HepG2 (cell line): ENCODE measurements around the gene QPCT. TPM values are rescaled to one million over a fixed set of nuclear protein-coding genes. Genes with fewer than 3 reads are reported as not detected.

Source experiments
- ATAC-seq: fragments of 200-7000 bp; cut with Tn5 transposase; 3 replicates; pipeline ENCODE4 v1.9.1; 2020; ENCODE audit warnings: mild to moderate bottlenecking, moderate library complexity
- BruUV-seq: library from RNA; stranded (reverse); fragments of 400-500 nt; replicated peaks from 2 replicates; lab custom pipeline; 2021; lab: Mats Ljungman, UMichigan
- CTCF ChIA-PET: fragments of 300-600 bp; formaldehyde crosslinking; extraction: SDS; loops from one replicate; lab custom pipeline; 2021; ENCODE audit warnings: low total read pairs, inconsistent platforms, low intra/inter-chr PET ratio; lab: Yijun Ruan, JAX
- POLR2A ChIA-PET: fragments of 350-600 bp; sonication (Branson Sonifier 250); formaldehyde crosslinking; loops from one replicate; lab custom pipeline; 2020; ENCODE audit warnings: antibody characterized with exemption, inconsistent platforms; lab: Yijun Ruan, JAX
- DNase-seq: peaks from one replicate; pipeline ENCODE4 v3.0.0-alpha.2; 2015; ENCODE audit warnings: low spot score
- FAIRE-seq: peaks from 3 replicates; lab custom pipeline; 2011; peaks lifted over from hg19 to GRCh38; lab: Jason Lieb, UNC
- H2AFZ ChIP-seq: one replicate; pipeline ENCODE4 v1.6.1; 2011; ENCODE audit warnings: low read length, inconsistent platforms
- H3K27ac ChIP-seq: fragments of 300-600 bp; 3 replicates; pipeline ENCODE4 v1.8.0; 2011; ENCODE audit warnings: mixed run types, mild to moderate bottlenecking, mixed read lengths, low read length, inconsistent platforms; ENCODE audit not compliant: insufficient read depth; ENCODE audit errors: extremely low read length
- H3K27me3 ChIP-seq, 2 experiments: fragments of 200-600 bp in 1 of 2; 2 replicates in 1 of 2; 3 replicates in 1 of 2; pipeline versions ENCODE4 v1.6.0 to v1.8.0; 2011; ENCODE audit warnings: low read length in 2 of 2, mild to moderate bottlenecking in 2 of 2, moderate library complexity in 2 of 2, inconsistent platforms in 1 of 2; ENCODE audit not compliant: insufficient read depth in 2 of 2, control insufficient read depth in 1 of 2
- H3K36me3 ChIP-seq, 2 experiments: fragments of 200-600 bp in 1 of 2; replicated peaks in 1 of 2; 2 replicates in 1 of 2; 3 replicates in 1 of 2; pipeline versions ENCODE4 v1.5.1 to v1.8.0; 2011; ENCODE audit warnings: low read length in 2 of 2, inconsistent platforms in 1 of 2; ENCODE audit not compliant: insufficient read depth in 2 of 2, control insufficient read depth in 1 of 2
- H3K4me1 ChIP-seq: 2 replicates; pipeline ENCODE4 v1.5.1; 2012; ENCODE audit warnings: low read length, inconsistent platforms; ENCODE audit not compliant: insufficient read depth
- H3K4me2 ChIP-seq: 2 replicates; pipeline ENCODE4 v1.6.0; 2011; ENCODE audit warnings: low read depth, low read length, inconsistent platforms
- H3K4me3 ChIP-seq, 3 experiments: fragments of 200-600 bp in 1 of 3; sonication (generic), shearing (Covaris generic) in 1 of 3; replicated peaks in 1 of 3; 2 replicates each; pipeline ENCODE4 v1.5.1; 2011 to 2016; ENCODE audit warnings: low read length in 3 of 3, inconsistent platforms in 2 of 3, low read depth in 2 of 3, mild to moderate bottlenecking in 2 of 3, control low read depth in 1 of 3, mixed read lengths in 1 of 3; ENCODE audit not compliant: insufficient read depth in 1 of 3
- H3K79me2 ChIP-seq: one replicate; pipeline ENCODE4 v1.6.1; 2011; ENCODE audit warnings: low read length, inconsistent platforms; ENCODE audit not compliant: insufficient read depth
- H3K9ac ChIP-seq: 2 replicates; pipeline ENCODE4 v1.6.0; 2011; ENCODE audit warnings: mild to moderate bottlenecking, low read depth, low read length, inconsistent platforms; ENCODE audit not compliant: insufficient read depth
- H3K9me3 ChIP-seq: 2 replicates; pipeline ENCODE4 v1.5.1; 2012; ENCODE audit warnings: mild to moderate bottlenecking, low read length
- H4K20me1 ChIP-seq: 2 replicates; pipeline ENCODE4 v1.6.0; 2011; ENCODE audit warnings: inconsistent platforms, mild to moderate bottlenecking, low read length, moderate library complexity; ENCODE audit not compliant: insufficient read depth
- CENPX ChIP-seq: sonication (generic); formaldehyde crosslinking; IDR thresholded peaks from 2 replicates; pipeline ENCODE4 v1.9.0; 2021; ENCODE audit warnings: mild to moderate bottlenecking, missing genetic modification reagents, moderate library complexity
- HNRNPK ChIP-seq: fragments of 200-400 bp; formaldehyde crosslinking; IDR thresholded peaks from 2 replicates; pipeline ENCODE4 v1.6.1; 2018; ENCODE audit warnings: low read length, low read depth, moderate library complexity, mild to moderate bottlenecking; ENCODE audit not compliant: poor library complexity, severe bottlenecking
- IKZF4 ChIP-seq: sonication (generic); formaldehyde crosslinking; IDR thresholded peaks from 2 replicates; pipeline ENCODE4 v1.5.1; 2020; ENCODE audit warnings: borderline replicate concordance, mild to moderate bottlenecking, low read depth, missing genetic modification reagents; ENCODE audit errors: not compliant biosample characterization
- KDM6A ChIP-seq: IDR thresholded peaks from 2 replicates; pipeline ENCODE4 v1.6.1; 2016; ENCODE audit warnings: low read depth
- MXD1 ChIP-seq: sonication (generic); formaldehyde crosslinking; IDR thresholded peaks from 2 replicates; pipeline ENCODE4 v1.4.0; 2020; ENCODE audit warnings: mild to moderate bottlenecking, missing genetic modification reagents
- NFKB2 ChIP-seq: sonication (generic); formaldehyde crosslinking; IDR thresholded peaks from 2 replicates; pipeline ENCODE4 v1.4.0; 2020; ENCODE audit warnings: missing genetic modification reagents, borderline replicate concordance
- NRL ChIP-seq: sonication (generic); formaldehyde crosslinking; IDR thresholded peaks from 2 replicates; pipeline ENCODE4 v1.5.0; 2020; ENCODE audit warnings: missing genetic modification reagents, mild to moderate bottlenecking, moderate library complexity, borderline replicate concordance
- PHF21A ChIP-seq: sonication (generic); formaldehyde crosslinking; IDR thresholded peaks from 2 replicates; pipeline ENCODE4 v1.5.0; 2020; ENCODE audit warnings: mild to moderate bottlenecking, missing genetic modification reagents
- RARA ChIP-seq: IDR thresholded peaks from 2 replicates; pipeline ENCODE4 v1.6.1; 2016; ENCODE audit warnings: missing genetic modification reagents, missing compliant biosample characterization
- RFXAP ChIP-seq: sonication (generic); formaldehyde crosslinking; IDR thresholded peaks from 2 replicates; pipeline ENCODE4 v1.4.0; 2020; ENCODE audit warnings: missing genetic modification reagents, borderline replicate concordance
- RXRA ChIP-seq: sonication (generic); formaldehyde crosslinking; IDR thresholded peaks from 2 replicates; pipeline ENCODE4 v1.5.1; 2020; ENCODE audit warnings: missing genetic modification reagents
- SOX13 ChIP-seq, 3 experiments: fragments of 450-650 bp in 1 of 3; sonication (generic) in 1 of 3; formaldehyde crosslinking in 1 of 3; IDR thresholded peaks in 2 of 3; conservative IDR thresholded peaks in 1 of 3; 2 replicates each; pipeline versions ENCODE4 v1.5.0 to v1.6.1; 2016 to 2020; ENCODE audit warnings: antibody characterized with exemption in 1 of 3, mild to moderate bottlenecking in 1 of 3, missing compliant biosample characterization in 1 of 3, missing genetic modification reagents in 1 of 3, moderate library complexity in 1 of 3
- ZMYM2 ChIP-seq: sonication (generic); formaldehyde crosslinking; IDR thresholded peaks from 2 replicates; pipeline ENCODE4 v1.8.0; 2022; ENCODE audit warnings: mild to moderate bottlenecking, missing genetic modification reagents
- ZNF484 ChIP-seq: sonication (generic); formaldehyde crosslinking; IDR thresholded peaks from 2 replicates; pipeline ENCODE4 v1.5.1; 2020; ENCODE audit warnings: mild to moderate bottlenecking, low read depth, missing genetic modification reagents, borderline replicate concordance
- ZNF605 ChIP-seq: sonication (generic); formaldehyde crosslinking; IDR thresholded peaks from 2 replicates; pipeline ENCODE4 v1.8.0; 2022; ENCODE audit warnings: mild to moderate bottlenecking, missing genetic modification reagents
- ZNF644 ChIP-seq: IDR thresholded peaks from 2 replicates; pipeline ENCODE4 v1.6.1; 2016; ENCODE audit warnings: low read depth
- ZNF883 ChIP-seq: sonication (generic); formaldehyde crosslinking; IDR thresholded peaks from 2 replicates; pipeline ENCODE4 v1.5.1; 2020; ENCODE audit warnings: mild to moderate bottlenecking, missing genetic modification reagents; ENCODE audit errors: not compliant biosample characterization
- ZNF891 ChIP-seq: sonication (generic); formaldehyde crosslinking; IDR thresholded peaks from 2 replicates; pipeline ENCODE4 v1.5.0; 2020; ENCODE audit warnings: mild to moderate bottlenecking, missing genetic modification reagents
- ZSCAN29 ChIP-seq: sonication (generic); formaldehyde crosslinking; conservative IDR thresholded peaks from 2 replicates; pipeline ENCODE4 v1.4.0; 2020; ENCODE audit warnings: mild to moderate bottlenecking, missing genetic modification reagents
- WGBS: methylation state at CpG from one replicate; pipeline ENCODE4 v1.1.6; 2017; ENCODE audit warnings: low lambda C conversion rate; 5-methylcytosine and 5-hydroxymethylcytosine counted together
- in situ Hi-C: cut with HindIII; loops from 2 replicates; pipeline ENCODE4 v1.10.0; 2017; ENCODE audit warnings: low pct_unique_long_range_greater_than_20kb; ENCODE audit not compliant: extremely low pct_ligation_motif_present
- intact Hi-C: fragments of 100-400 bp; cut with micrococcal nuclease; formaldehyde crosslinking; loops from one replicate; pipeline ENCODE4 v1.10.0; 2022; ENCODE audit not compliant: unreplicated experiment
- polyA plus RNA-seq, 8 experiments: library from polyadenylated mRNA; depleted of rRNA in 3 of 8; stranded (reverse) in 7 of 8; unstranded in 1 of 8; fragments of >200 nt; fragmentation: Illumina TruSeq in 4 of 8; extraction: Trizol in 4 of 8; gene quantifications; 2 replicates each; pipeline versions ENCODE4 v1.2.1 to v1.2.3, GENCODE V29; 2011 to 2016; ENCODE audit warnings: low read depth in 4 of 8, missing spikeins in 1 of 8, mixed read lengths in 1 of 8; ENCODE audit not compliant: insufficient read depth in 1 of 8
- total RNA-seq, 5 experiments: library from RNA; depleted of rRNA; stranded (reverse); fragments of >200 nt; fragmentation: Illumina TruSeq; extraction: Trizol; gene quantifications; 2 replicates each; pipeline ENCODE4 v1.2.3, GENCODE V29; 2016; ENCODE audit warnings: low read depth in 1 of 5
- TF ChIP-seq, protein P1 (sequence below): IDR thresholded peaks from 2 replicates; pipeline ENCODE4 v1.6.1; 2016; ENCODE audit warnings: low read depth, borderline replicate concordance
- TF ChIP-seq, protein P2 (sequence below): sonication (generic); formaldehyde crosslinking; IDR thresholded peaks from 2 replicates; pipeline ENCODE4 v1.5.1; 2020; ENCODE audit warnings: mild to moderate bottlenecking, moderate library complexity, missing genetic modification reagents
- TF ChIP-seq, protein P3 (sequence below): sonication (generic); IDR thresholded peaks from 2 replicates; pipeline ENCODE4 v1.6.1; 2016; ENCODE audit warnings: low read depth, borderline replicate concordance

QPCT gene
- total and polyA plus RNA-seq, 2 of the 13 experiments (the other 11 are each of a cell fraction or from before 2014, with no cell fraction given): 0.77 to 1.2 TPM

GRCh38 chr2:37350034-37350433 lies 5.6 kb downstream of the QPCT start:
- Histone ChIP-seq H3K9ac (peak overlapping the region; percentile 18; the same call in 1 of the 2 replicates), H3K9me3 (no peaks in the 10 kb centered on the region), H3K4me3 (peak overlapping the region; percentile 9 to 55 (median 35); a peak in 4 of 6 replicates), H3K36me3 (no peaks in the 10 kb centered on the region), H3K27ac (peak overlapping the region; percentile 32), H3K79me2 (no peaks in the 10 kb centered on the region), H3K27me3 (peaks cover 0 to 18% of the 10 kb centered on the region in 2 experiments; a peak in 4 of 5 replicates), H3K4me1 (peaks cover 27% of the 10 kb centered on the region), H3K4me2 (peak overlapping the region; percentile 81), H2AFZ (peak overlapping the region; percentile 44), H4K20me1 (no peaks in the 10 kb centered on the region)
- 3% methylated on average over 3 of the region's 3 CpGs for WGBS
- POLR2A ChIA-PET: interaction anchor here (0.9 kb wide), 1 partner anchor 1028 kb away, joined by 3 read pairs; no protein-coding TSS in a partner anchor
- FAIRE-seq: peak; percentile 50
- ATAC-seq: peak; percentile 79
- intact Hi-C loops: no loop called here
- CTCF ChIA-PET: no interaction called here
- DNase-seq: peak; percentile 67
- no TSS peak for BruUV-seq
- in situ Hi-C loops: no loop called here
- TF ChIP-seq SOX13 (IDR thresholded peaks at IDR 0.05) (no peak), SOX13 (CRISPR knock-in tag; conservative IDR thresholded peaks at IDR 0.05 in 1 of 2, IDR thresholded peaks at IDR 0.05 in 1 of 2) (peak in 1 of 2 experiments; percentile 36; a peak in 2 of 4 replicates), ZSCAN29 (CRISPR knock-in tag) (no peak), ZNF484 (no peak), PHF21A (0 out of 2 replicates have a peak, but pooled peaks have one; percentile 6), CENPX (CRISPR knock-in tag) (no peak), NRL (no peak), ZNF891 (no peak), RFXAP (CRISPR knock-in tag) (no peak), RARA (CRISPR knock-in tag) (no peak), ZNF605 (no peak), RXRA (CRISPR knock-in tag) (peak; percentile 43; the same call in 1 of the 2 replicates), ZNF883 (CRISPR knock-in tag) (no peak), ZMYM2 (CRISPR knock-in tag) (no peak), KDM6A (peak; percentile 50; the same call in 1 of the 2 replicates), ZNF644 (CRISPR knock-in tag) (peak; percentile 70; the same call in 1 of the 2 replicates), NFKB2 (CRISPR knock-in tag) (no peak), MXD1 (no peak), IKZF4 (CRISPR knock-in tag) (no peak), HNRNPK (no peak)
- TF ChIP-seq, protein P1, sequence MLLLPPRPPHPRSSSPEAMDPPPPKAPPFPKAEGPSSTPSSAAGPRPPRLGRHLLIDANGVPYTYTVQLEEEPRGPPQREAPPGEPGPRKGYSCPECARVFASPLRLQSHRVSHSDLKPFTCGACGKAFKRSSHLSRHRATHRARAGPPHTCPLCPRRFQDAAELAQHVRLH: no peak
- TF ChIP-seq, protein P2, sequence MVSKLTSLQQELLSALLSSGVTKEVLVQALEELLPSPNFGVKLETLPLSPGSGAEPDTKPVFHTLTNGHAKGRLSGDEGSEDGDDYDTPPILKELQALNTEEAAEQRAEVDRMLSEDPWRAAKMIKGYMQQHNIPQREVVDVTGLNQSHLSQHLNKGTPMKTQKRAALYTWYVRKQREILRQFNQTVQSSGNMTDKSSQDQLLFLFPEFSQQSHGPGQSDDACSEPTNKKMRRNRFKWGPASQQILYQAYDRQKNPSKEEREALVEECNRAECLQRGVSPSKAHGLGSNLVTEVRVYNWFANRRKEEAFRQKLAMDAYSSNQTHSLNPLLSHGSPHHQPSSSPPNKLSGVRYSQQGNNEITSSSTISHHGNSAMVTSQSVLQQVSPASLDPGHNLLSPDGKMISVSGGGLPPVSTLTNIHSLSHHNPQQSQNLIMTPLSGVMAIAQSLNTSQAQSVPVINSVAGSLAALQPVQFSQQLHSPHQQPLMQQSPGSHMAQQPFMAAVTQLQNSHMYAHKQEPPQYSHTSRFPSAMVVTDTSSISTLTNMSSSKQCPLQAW (CRISPR knock-in tag): peak; percentile 78
- TF ChIP-seq, protein P3, sequence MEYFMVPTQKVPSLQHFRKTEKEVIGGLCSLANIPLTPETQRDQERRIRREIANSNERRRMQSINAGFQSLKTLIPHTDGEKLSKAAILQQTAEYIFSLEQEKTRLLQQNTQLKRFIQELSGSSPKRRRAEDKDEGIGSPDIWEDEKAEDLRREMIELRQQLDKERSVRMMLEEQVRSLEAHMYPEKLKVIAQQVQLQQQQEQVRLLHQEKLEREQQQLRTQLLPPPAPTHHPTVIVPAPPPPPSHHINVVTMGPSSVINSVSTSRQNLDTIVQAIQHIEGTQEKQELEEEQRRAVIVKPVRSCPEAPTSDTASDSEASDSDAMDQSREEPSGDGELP: peak; percentile 2; the same call in 1 of the 2 replicates
